ENCODE measurements around the gene CALM1. TPM values are rescaled to one million over a fixed set of nuclear protein-coding genes. Genes with fewer than 3 reads are reported as not detected.

CALM1 gene
- total and polyA plus RNA-seq, 2 donors from 2014 or later: 328 to 469 TPM

DNA sequence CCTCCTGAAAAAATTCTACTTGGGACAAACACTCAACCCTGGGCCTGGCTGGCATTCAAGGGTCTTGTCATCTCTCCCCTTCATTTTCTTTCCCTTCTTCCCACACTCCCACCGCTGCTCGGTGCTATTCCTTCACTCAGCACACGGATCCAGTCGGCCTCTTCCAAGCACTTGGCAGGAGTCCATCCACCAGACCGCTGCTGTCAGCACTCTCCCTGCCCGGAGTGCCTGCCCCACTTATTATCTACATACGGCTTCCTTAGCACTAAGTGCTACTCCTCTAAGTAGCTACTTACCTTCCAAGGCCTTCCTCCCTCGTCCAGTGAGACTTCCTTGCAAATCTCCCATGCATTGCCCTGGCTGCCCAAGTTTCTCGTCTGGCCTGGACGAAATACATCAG lies 29.8 kb downstream of the CALM1 start:
- intact Hi-C loops (cut with DNase I): no loop called here
- Histone ChIP-seq H3K4me1 (ENCODE audit: control insufficient read depth in 2 of 3, insufficient read depth in 2 of 3, low read depth in 1 of 3, low read length in 3 of 3) (peaks cover 0 to 7% (median 6%) of the 10 kb centered on the region in 3 donors), H3K27me3 (ENCODE audit: control insufficient read depth, insufficient read depth, low read length) (no peaks in the 10 kb centered on the region), H3K9me3 (ENCODE audit: control insufficient read depth in 2 of 3, insufficient read depth in 1 of 3, low read length in 3 of 3) (no peaks in the 10 kb centered on the region), H3K4me3 (ENCODE audit: low read length in 3 of 3) (no peak overlapping the region), H3K27ac (ENCODE audit: low read depth in 2 of 2, low read length in 2 of 2) (peak overlapping the region in 1 of 2 donors; percentile 3), H3K9ac (ENCODE audit: low read length in 3 of 3) (no peak overlapping the region), H3K36me3 (ENCODE audit: control insufficient read depth in 2 of 3, insufficient read depth in 3 of 3, low read length in 3 of 3) (no peaks in the 10 kb centered on the region)
- FAIRE-seq (no peak), DNase-seq (peak in 1 of 5 donors; percentile 34)
- TF ChIP-seq, protein P1, sequence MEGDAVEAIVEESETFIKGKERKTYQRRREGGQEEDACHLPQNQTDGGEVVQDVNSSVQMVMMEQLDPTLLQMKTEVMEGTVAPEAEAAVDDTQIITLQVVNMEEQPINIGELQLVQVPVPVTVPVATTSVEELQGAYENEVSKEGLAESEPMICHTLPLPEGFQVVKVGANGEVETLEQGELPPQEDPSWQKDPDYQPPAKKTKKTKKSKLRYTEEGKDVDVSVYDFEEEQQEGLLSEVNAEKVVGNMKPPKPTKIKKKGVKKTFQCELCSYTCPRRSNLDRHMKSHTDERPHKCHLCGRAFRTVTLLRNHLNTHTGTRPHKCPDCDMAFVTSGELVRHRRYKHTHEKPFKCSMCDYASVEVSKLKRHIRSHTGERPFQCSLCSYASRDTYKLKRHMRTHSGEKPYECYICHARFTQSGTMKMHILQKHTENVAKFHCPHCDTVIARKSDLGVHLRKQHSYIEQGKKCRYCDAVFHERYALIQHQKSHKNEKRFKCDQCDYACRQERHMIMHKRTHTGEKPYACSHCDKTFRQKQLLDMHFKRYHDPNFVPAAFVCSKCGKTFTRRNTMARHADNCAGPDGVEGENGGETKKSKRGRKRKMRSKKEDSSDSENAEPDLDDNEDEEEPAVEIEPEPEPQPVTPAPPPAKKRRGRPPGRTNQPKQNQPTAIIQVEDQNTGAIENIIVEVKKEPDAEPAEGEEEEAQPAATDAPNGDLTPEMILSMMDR (IDR thresholded peaks at IDR 0.05; ENCODE audit: borderline replicate concordance, extremely low read depth, insufficient read depth): no peak

DNA sequence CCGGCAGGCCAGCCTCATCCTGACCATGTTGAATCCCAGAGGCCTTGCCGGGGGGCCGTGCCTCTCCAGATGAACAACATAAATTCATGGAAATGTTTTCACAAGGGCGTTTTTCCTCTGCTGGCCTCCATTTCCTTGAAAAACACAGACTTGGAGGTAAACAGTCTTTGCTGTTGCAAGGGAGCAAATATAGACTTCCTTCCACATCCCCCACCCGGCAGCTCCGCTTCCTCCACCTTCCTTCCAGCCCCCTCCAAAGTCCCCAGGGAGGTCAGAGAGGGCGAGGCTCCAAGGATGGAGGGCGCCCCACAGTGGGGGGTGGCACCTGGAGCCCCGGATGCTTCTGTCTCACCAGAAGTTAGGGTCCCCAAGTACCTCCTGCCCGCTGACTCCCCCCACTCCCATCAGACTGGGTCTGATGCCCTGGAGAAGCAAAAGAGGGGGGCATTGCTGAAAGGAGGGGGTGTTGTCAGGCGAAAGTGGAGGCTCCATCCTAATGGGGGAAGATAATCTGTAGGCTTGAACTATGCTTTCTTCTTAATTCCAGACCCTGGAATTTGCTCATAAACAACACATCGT lies 31.1 kb downstream of the CALM1 start:
- TF ChIP-seq, protein P1 (IDR thresholded peaks at IDR 0.05; ENCODE audit: borderline replicate concordance, extremely low read depth, insufficient read depth): no peak
- no peaks in the 10 kb centered on the region for H3K9me3 ChIP-seq (ENCODE audit: control insufficient read depth in 2 of 3, insufficient read depth in 1 of 3, low read length in 3 of 3)
- H3K36me3 ChIP-seq (ENCODE audit: control insufficient read depth in 2 of 3, insufficient read depth in 3 of 3, low read length in 3 of 3): no peaks in the 10 kb centered on the region
- no peaks in the 10 kb centered on the region for H3K27me3 ChIP-seq (ENCODE audit: control insufficient read depth, insufficient read depth, low read length)
- no peak for FAIRE-seq
- no peak overlapping the region for H3K9ac ChIP-seq (ENCODE audit: low read length in 3 of 3)
- intact Hi-C loops (cut with DNase I): no loop called here
- peaks cover 0 to 7% (median 6%) of the 10 kb centered on the region in 3 donors for H3K4me1 ChIP-seq (ENCODE audit: control insufficient read depth in 2 of 3, insufficient read depth in 2 of 3, low read depth in 1 of 3, low read length in 3 of 3)
- no peak overlapping the region for H3K27ac ChIP-seq (ENCODE audit: low read depth in 2 of 2, low read length in 2 of 2)
- no peak overlapping the region for H3K4me3 ChIP-seq (ENCODE audit: low read length in 3 of 3)
- DNase-seq: peak in 1 of 5 donors; percentile 59

DNA sequence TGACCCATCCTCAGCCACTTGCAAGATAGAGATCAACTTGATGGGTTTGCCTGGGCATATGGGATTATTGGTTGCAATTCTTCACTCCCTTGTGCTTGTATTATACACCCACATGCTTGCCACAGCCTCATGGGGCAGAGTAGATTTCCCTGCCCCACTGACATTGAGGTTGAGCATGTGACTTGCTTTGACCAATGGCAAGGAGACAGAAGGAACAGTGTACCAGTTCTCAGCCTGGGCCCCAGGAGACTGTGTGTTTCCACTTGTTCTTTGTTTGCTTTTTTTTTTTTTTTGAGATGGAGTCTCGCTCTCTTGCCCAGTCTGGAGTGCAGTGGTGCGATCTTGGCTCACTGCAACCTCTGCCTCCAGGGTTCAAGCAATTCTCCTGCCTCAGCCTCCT lies 31.8 kb downstream of the CALM1 start:
- Histone ChIP-seq H3K4me1 (ENCODE audit: control insufficient read depth in 2 of 3, insufficient read depth in 2 of 3, low read depth in 1 of 3, low read length in 3 of 3) (peaks cover 0 to 7% (median 6%) of the 10 kb centered on the region in 3 donors), H3K9me3 (ENCODE audit: control insufficient read depth in 2 of 3, insufficient read depth in 1 of 3, low read length in 3 of 3) (no peaks in the 10 kb centered on the region), H3K27me3 (ENCODE audit: control insufficient read depth, insufficient read depth, low read length) (no peaks in the 10 kb centered on the region), H3K9ac (ENCODE audit: low read length in 3 of 3) (no peak overlapping the region), H3K36me3 (ENCODE audit: control insufficient read depth in 2 of 3, insufficient read depth in 3 of 3, low read length in 3 of 3) (no peaks in the 10 kb centered on the region), H3K27ac (ENCODE audit: low read depth in 2 of 2, low read length in 2 of 2) (no peak overlapping the region), H3K4me3 (ENCODE audit: low read length in 3 of 3) (no peak overlapping the region)
- TF ChIP-seq, protein P1 (IDR thresholded peaks at IDR 0.05; ENCODE audit: borderline replicate concordance, extremely low read depth, insufficient read depth): no peak
- intact Hi-C loops (cut with DNase I): no loop called here
- no peak for DNase-seq
- FAIRE-seq: no peak

DNA sequence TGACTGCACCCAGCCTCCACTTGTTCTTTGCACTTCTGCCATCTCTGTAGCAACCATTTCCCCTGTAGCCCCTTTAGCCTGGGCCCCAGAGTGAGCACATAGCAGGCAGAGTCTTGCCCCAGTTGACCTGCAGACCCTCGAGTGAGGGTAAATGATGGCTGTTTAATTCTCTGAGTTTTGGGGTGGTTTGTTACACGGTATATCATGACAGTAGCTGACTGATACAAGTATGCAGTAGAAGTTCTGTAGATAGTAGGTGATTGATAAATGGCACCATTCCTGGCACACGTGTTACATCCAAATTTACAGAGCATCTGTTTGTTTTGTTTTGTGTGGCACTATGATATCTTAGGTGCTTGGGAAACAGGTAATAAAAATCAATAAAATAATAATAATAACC lies 32.4 kb downstream of the CALM1 start:
- no peak overlapping the region for H3K4me3 ChIP-seq (ENCODE audit: low read length in 3 of 3)
- no peaks in the 10 kb centered on the region for H3K36me3 ChIP-seq (ENCODE audit: control insufficient read depth in 2 of 3, insufficient read depth in 3 of 3, low read length in 3 of 3)
- FAIRE-seq (no peak), DNase-seq (no peak)
- intact Hi-C loops (cut with DNase I): no loop called here
- peaks cover 0 to 7% (median 6%) of the 10 kb centered on the region in 3 donors for H3K4me1 ChIP-seq (ENCODE audit: control insufficient read depth in 2 of 3, insufficient read depth in 2 of 3, low read depth in 1 of 3, low read length in 3 of 3)
- H3K27me3 ChIP-seq (ENCODE audit: control insufficient read depth, insufficient read depth, low read length): no peaks in the 10 kb centered on the region
- TF ChIP-seq, protein P1 (IDR thresholded peaks at IDR 0.05; ENCODE audit: borderline replicate concordance, extremely low read depth, insufficient read depth): no peak
- H3K27ac ChIP-seq (ENCODE audit: low read depth in 2 of 2, low read length in 2 of 2): no peak overlapping the region
- H3K9ac ChIP-seq (ENCODE audit: low read length in 3 of 3): no peak overlapping the region
- no peaks in the 10 kb centered on the region for H3K9me3 ChIP-seq (ENCODE audit: control insufficient read depth in 2 of 3, insufficient read depth in 1 of 3, low read length in 3 of 3)
